ENCODE measurements around the gene ARID5B. TPM values are rescaled to one million over a fixed set of nuclear protein-coding genes. Genes with fewer than 3 reads are reported as not detected.

Gene ARID5B
- total and polyA plus RNA-seq, 2 experiments from 2014 or later = 1.3 to 1.6 TPM

DNA sequence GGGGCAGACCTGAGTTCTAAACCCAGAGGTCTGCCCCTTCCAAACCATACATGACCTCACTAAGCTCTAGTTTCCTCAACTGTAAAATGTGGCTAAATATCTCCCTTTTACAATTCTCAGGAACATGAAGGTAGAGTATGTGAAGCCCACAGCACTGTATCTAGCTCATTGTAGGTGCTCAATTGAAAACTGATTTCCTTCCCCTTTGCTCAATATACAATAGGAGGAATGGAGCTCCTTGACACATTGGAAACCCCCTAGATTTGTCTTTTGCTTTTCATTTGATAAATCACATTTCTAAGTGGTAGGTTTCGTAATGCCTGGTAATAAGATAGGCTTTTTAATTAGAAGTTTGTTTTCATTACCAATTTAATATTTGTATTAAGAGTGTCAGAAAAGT, 153.3 kb downstream of the ARID5B start (continued):
- TF ChIP-seq, protein P1, sequence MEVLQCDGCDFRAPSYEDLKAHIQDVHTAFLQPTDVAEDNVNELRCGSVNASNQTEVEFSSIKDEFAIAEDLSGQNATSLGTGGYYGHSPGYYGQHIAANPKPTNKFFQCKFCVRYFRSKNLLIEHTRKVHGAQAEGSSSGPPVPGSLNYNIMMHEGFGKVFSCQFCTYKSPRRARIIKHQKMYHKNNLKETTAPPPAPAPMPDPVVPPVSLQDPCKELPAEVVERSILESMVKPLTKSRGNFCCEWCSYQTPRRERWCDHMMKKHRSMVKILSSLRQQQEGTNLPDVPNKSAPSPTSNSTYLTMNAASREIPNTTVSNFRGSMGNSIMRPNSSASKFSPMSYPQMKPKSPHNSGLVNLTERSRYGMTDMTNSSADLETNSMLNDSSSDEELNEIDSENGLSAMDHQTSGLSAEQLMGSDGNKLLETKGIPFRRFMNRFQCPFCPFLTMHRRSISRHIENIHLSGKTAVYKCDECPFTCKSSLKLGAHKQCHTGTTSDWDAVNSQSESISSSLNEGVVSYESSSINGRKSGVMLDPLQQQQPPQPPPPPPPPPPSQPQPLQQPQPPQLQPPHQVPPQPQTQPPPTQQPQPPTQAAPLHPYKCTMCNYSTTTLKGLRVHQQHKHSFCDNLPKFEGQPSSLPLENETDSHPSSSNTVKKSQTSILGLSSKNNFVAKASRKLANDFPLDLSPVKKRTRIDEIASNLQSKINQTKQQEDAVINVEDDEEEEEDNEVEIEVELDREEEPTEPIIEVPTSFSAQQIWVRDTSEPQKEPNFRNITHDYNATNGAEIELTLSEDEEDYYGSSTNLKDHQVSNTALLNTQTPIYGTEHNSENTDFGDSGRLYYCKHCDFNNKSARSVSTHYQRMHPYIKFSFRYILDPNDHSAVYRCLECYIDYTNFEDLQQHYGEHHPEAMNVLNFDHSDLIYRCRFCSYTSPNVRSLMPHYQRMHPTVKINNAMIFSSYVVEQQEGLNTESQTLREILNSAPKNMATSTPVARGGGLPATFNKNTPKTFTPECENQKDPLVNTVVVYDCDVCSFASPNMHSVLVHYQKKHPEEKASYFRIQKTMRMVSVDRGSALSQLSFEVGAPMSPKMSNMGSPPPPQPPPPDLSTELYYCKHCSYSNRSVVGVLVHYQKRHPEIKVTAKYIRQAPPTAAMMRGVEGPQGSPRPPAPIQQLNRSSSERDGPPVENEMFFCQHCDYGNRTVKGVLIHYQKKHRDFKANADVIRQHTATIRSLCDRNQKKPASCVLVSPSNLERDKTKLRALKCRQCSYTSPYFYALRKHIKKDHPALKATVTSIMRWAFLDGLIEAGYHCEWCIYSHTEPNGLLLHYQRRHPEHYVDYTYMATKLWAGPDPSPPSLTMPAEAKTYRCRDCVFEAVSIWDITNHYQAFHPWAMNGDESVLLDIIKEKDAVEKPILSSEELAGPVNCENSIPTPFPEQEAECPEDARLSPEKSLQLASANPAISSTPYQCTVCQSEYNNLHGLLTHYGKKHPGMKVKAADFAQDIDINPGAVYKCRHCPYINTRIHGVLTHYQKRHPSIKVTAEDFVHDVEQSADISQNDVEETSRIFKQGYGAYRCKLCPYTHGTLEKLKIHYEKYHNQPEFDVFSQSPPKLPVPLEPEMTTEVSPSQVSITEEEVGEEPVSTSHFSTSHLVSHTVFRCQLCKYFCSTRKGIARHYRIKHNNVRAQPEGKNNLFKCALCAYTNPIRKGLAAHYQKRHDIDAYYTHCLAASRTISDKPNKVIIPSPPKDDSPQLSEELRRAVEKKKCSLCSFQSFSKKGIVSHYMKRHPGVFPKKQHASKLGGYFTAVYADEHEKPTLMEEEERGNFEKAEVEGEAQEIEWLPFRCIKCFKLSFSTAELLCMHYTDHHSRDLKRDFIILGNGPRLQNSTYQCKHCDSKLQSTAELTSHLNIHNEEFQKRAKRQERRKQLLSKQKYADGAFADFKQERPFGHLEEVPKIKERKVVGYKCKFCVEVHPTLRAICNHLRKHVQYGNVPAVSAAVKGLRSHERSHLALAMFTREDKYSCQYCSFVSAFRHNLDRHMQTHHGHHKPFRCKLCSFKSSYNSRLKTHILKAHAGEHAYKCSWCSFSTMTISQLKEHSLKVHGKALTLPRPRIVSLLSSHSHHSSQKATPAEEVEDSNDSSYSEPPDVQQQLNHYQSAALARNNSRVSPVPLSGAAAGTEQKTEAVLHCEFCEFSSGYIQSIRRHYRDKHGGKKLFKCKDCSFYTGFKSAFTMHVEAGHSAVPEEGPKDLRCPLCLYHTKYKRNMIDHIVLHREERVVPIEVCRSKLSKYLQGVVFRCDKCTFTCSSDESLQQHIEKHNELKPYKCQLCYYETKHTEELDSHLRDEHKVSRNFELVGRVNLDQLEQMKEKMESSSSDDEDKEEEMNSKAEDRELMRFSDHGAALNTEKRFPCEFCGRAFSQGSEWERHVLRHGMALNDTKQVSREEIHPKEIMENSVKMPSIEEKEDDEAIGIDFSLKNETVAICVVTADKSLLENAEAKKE (CRISPR knock-in tag; IDR thresholded peaks at IDR 0.05) = no peak
- TF ChIP-seq ZNF331 (CRISPR knock-in tag; IDR thresholded peaks at IDR 0.05; ENCODE audit: low read depth) (no peak), JUNB (IDR thresholded peaks at IDR 0.05; ENCODE audit: unreplicated experiment) (no peak), EZH2 (IDR thresholded peaks at IDR 0.05; ENCODE audit: low read depth, unreplicated experiment) (no peak), ZNF114 (CRISPR knock-in tag; IDR thresholded peaks at IDR 0.05) (no peak)
- TF ChIP-seq, protein P2, sequence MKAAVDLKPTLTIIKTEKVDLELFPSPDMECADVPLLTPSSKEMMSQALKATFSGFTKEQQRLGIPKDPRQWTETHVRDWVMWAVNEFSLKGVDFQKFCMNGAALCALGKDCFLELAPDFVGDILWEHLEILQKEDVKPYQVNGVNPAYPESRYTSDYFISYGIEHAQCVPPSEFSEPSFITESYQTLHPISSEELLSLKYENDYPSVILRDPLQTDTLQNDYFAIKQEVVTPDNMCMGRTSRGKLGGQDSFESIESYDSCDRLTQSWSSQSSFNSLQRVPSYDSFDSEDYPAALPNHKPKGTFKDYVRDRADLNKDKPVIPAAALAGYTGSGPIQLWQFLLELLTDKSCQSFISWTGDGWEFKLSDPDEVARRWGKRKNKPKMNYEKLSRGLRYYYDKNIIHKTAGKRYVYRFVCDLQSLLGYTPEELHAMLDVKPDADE (IDR thresholded peaks at IDR 0.05) = no peak
- TF ChIP-seq, protein P3, sequence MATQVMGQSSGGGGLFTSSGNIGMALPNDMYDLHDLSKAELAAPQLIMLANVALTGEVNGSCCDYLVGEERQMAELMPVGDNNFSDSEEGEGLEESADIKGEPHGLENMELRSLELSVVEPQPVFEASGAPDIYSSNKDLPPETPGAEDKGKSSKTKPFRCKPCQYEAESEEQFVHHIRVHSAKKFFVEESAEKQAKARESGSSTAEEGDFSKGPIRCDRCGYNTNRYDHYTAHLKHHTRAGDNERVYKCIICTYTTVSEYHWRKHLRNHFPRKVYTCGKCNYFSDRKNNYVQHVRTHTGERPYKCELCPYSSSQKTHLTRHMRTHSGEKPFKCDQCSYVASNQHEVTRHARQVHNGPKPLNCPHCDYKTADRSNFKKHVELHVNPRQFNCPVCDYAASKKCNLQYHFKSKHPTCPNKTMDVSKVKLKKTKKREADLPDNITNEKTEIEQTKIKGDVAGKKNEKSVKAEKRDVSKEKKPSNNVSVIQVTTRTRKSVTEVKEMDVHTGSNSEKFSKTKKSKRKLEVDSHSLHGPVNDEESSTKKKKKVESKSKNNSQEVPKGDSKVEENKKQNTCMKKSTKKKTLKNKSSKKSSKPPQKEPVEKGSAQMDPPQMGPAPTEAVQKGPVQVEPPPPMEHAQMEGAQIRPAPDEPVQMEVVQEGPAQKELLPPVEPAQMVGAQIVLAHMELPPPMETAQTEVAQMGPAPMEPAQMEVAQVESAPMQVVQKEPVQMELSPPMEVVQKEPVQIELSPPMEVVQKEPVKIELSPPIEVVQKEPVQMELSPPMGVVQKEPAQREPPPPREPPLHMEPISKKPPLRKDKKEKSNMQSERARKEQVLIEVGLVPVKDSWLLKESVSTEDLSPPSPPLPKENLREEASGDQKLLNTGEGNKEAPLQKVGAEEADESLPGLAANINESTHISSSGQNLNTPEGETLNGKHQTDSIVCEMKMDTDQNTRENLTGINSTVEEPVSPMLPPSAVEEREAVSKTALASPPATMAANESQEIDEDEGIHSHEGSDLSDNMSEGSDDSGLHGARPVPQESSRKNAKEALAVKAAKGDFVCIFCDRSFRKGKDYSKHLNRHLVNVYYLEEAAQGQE (IDR thresholded peaks at IDR 0.05; ENCODE audit: unreplicated experiment) = no peak

Data from GM23338 (cell line).